HCT116 (cell line): ENCODE data around the gene FUNDC2. TPM values are rescaled to one million over a fixed set of nuclear protein-coding genes. Genes with fewer than 3 reads are reported as not detected.

Experiments
- ATAC-seq: fragments of 200-7000 bp; cut with Tn5 transposase; 2 replicates; pipeline ENCODE4 v1.9.1; 2020; ENCODE audit warnings: mild to moderate bottlenecking, moderate library complexity
- BruUV-seq: library from RNA; stranded (reverse); fragments of 400-500 nt; replicated peaks from 2 replicates; lab custom pipeline; 2021; lab: Mats Ljungman, UMichigan
- CTCF ChIA-PET: fragments of 300-600 bp; sonication (Branson Sonifier 250); formaldehyde crosslinking; loops from one replicate; lab custom pipeline; 2021; ENCODE audit warnings: antibody characterized with exemption; lab: Charles Lee
- POLR2A ChIA-PET: fragments of 300-600, 350-600 bp; sonication (Branson Sonifier 250); formaldehyde crosslinking; loops from one replicate; lab custom pipeline; 2021; ENCODE audit warnings: antibody characterized with exemption; lab: Charles Lee
- RAD21 ChIA-PET, 2 experiments: fragments of 300-600 bp; sonication (Branson Sonifier 250); formaldehyde crosslinking; loops; one replicate each; lab custom pipeline; 2023; ENCODE audit warnings: low total read pairs in 2 of 2; ENCODE audit not compliant: uncharacterized antibody in 2 of 2, unreplicated experiment in 2 of 2, low non-redundant PET in 1 of 2; lab: Charles Lee
- DNase-seq: peaks from one replicate; pipeline ENCODE4 v3.0.0-alpha.2; 2010; ENCODE audit warnings: low read depth, low spot score
- H2AFZ ChIP-seq: fragments of 200-600 bp; shearing (Covaris generic), sonication (generic); 2 replicates; pipeline ENCODE4 v1.6.1; 2017; ENCODE audit warnings: low read depth, mixed run types, mixed read lengths, antibody characterized with exemption, low read length; ENCODE audit not compliant: poor library complexity, severe bottlenecking
- H3K27ac ChIP-seq: 2 replicates; pipeline ENCODE4 v1.5.1; 2012; ENCODE audit warnings: low read depth, low read length
- H3K27me3 ChIP-seq: fragments of 200-600 bp; sonication (generic); 2 replicates; pipeline ENCODE4 v1.6.1; 2016; ENCODE audit warnings: mixed run types, low read length, mixed read lengths; ENCODE audit not compliant: insufficient read depth
- H3K36me3 ChIP-seq, 2 experiments: fragments of 200-500 bp in 1 of 2; fragments of 200-600 bp in 1 of 2; sonication (Bioruptor generic) in 1 of 2; sonication (generic) in 1 of 2; 2 replicates each; pipeline versions ENCODE4 v1.5.1 to v1.6.1; 2014 to 2016; ENCODE audit warnings: low read length in 2 of 2, inconsistent platforms in 1 of 2, mixed read lengths in 1 of 2, mixed run types in 1 of 2; ENCODE audit not compliant: insufficient read depth in 2 of 2, control insufficient read depth in 1 of 2
- H3K4me1 ChIP-seq, 2 experiments: fragments of 200-600 bp in 1 of 2; sonication (generic) in 1 of 2; 2 replicates each; pipeline versions ENCODE4 v1.5.1 to v1.6.1; 2012 to 2017; ENCODE audit warnings: low read length in 2 of 2, inconsistent platforms in 1 of 2, mild to moderate bottlenecking in 1 of 2, mixed read lengths in 1 of 2, mixed run types in 1 of 2, moderate library complexity in 1 of 2; ENCODE audit not compliant: insufficient read depth in 2 of 2, control insufficient read depth in 1 of 2
- H3K4me2 ChIP-seq: fragments of 200-600 bp; sonication (generic); 2 replicates; pipeline ENCODE4 v1.6.1; 2017; ENCODE audit warnings: mixed run types, low read length, mixed read lengths
- H3K4me3 ChIP-seq, 2 experiments: fragments of 200-600 bp in 1 of 2; sonication (generic) in 1 of 2; replicated peaks in 1 of 2; 2 replicates each; pipeline ENCODE4 v1.5.1; 2011 to 2016; ENCODE audit warnings: low read length in 2 of 2, control low read depth in 1 of 2, low read depth in 1 of 2, mild to moderate bottlenecking in 1 of 2, mixed read lengths in 1 of 2, mixed run types in 1 of 2
- H3K79me2 ChIP-seq: fragments of 200-600 bp; sonication (generic); 2 replicates; pipeline ENCODE4 v1.6.1; 2017; ENCODE audit warnings: mild to moderate bottlenecking, mixed run types, low read length, moderate library complexity, mixed read lengths; ENCODE audit not compliant: insufficient read depth
- H3K9ac ChIP-seq: fragments of 200-600 bp; sonication (generic); 2 replicates; pipeline ENCODE4 v1.6.1; 2016; ENCODE audit warnings: low read length, mixed read lengths
- H3K9me2 ChIP-seq: fragments of 200-600 bp; sonication (generic), shearing (Covaris generic); 2 replicates; pipeline ENCODE4 v1.6.1; 2017; ENCODE audit warnings: mixed run types, mild to moderate bottlenecking, moderate library complexity; ENCODE audit not compliant: insufficient read depth
- H3K9me3 ChIP-seq, 2 experiments: fragments of 200-500 bp in 1 of 2; fragments of 200-600 bp in 1 of 2; sonication (Bioruptor generic) in 1 of 2; sonication (generic) in 1 of 2; 2 replicates each; pipeline ENCODE4 v1.6.1; 2014 to 2017; ENCODE audit warnings: low read length in 2 of 2, mixed read lengths in 2 of 2, inconsistent platforms in 1 of 2, low read depth in 1 of 2, mild to moderate bottlenecking in 1 of 2, mixed run types in 1 of 2, moderate library complexity in 1 of 2; ENCODE audit not compliant: control insufficient read depth in 1 of 2, insufficient read depth in 1 of 2
- H4K20me1 ChIP-seq: fragments of 200-600 bp; sonication (generic), shearing (Covaris generic); 2 replicates; pipeline ENCODE4 v1.6.1; 2017; ENCODE audit warnings: mixed run types, mild to moderate bottlenecking, moderate library complexity; ENCODE audit not compliant: insufficient read depth
- CBX3 ChIP-seq: IDR thresholded peaks from 2 replicates; pipeline ENCODE4 v1.6.1; 2012; ENCODE audit warnings: low read depth
- EGR1 ChIP-seq: IDR thresholded peaks from 2 replicates; pipeline ENCODE4 v1.6.1; 2012; ENCODE audit warnings: low read depth
- ELF1 ChIP-seq: IDR thresholded peaks from 2 replicates; pipeline ENCODE4 v1.6.1; 2012; ENCODE audit warnings: low read depth, borderline replicate concordance
- EZH2phosphoT487 ChIP-seq: fragments of 200-600 bp; IDR thresholded peaks from 2 replicates; pipeline ENCODE4 v1.6.1; 2018; ENCODE audit warnings: antibody characterized with exemption, borderline replicate concordance
- FOSL1 ChIP-seq: IDR thresholded peaks from 2 replicates; pipeline ENCODE4 v1.6.1; 2012; ENCODE audit warnings: low read depth
- JUND ChIP-seq: IDR thresholded peaks from 2 replicates; pipeline ENCODE4 v1.6.1; 2012
- POLR2A ChIP-seq: IDR thresholded peaks from 2 replicates; pipeline ENCODE4 v1.7.0; 2011; ENCODE audit warnings: borderline replicate concordance; ENCODE audit not compliant: insufficient read depth, insufficient read length; ENCODE audit errors: extremely low read depth
- POLR2AphosphoS5 ChIP-seq: IDR thresholded peaks from 2 replicates; pipeline ENCODE4 v1.6.1; 2011; ENCODE audit warnings: mild to moderate bottlenecking, low read depth, low read length, moderate library complexity
- RAD21 ChIP-seq: IDR thresholded peaks from 2 replicates; pipeline ENCODE4 v1.6.1; 2012; ENCODE audit warnings: low read depth, mild to moderate bottlenecking
- SIN3A ChIP-seq: IDR thresholded peaks from 2 replicates; pipeline ENCODE4 v1.6.1; 2012; ENCODE audit warnings: low read depth
- SP1 ChIP-seq: IDR thresholded peaks from 2 replicates; pipeline ENCODE4 v1.6.1; 2012; ENCODE audit warnings: low read depth
- SRF ChIP-seq: IDR thresholded peaks from 2 replicates; pipeline ENCODE4 v1.6.1; 2012; ENCODE audit warnings: low read depth
- YY1 ChIP-seq: IDR thresholded peaks from 2 replicates; pipeline ENCODE4 v1.6.1; 2011; ENCODE audit warnings: low read length, low read depth, moderate library complexity, mild to moderate bottlenecking; ENCODE audit not compliant: insufficient replicate concordance; ENCODE audit errors: extremely low read depth
- ZFX ChIP-seq: fragments of 450-650 bp; IDR thresholded peaks from 2 replicates; pipeline ENCODE4 v1.6.1; 2017
- ZNF274 ChIP-seq: fragments of 200-500 bp; sonication (Bioruptor generic); IDR thresholded peaks from 2 replicates; pipeline ENCODE4 v1.6.1; 2014; ENCODE audit warnings: mild to moderate bottlenecking, low read depth, low read length, inconsistent platforms
- intact Hi-C: fragments of 100-400 bp; cut with micrococcal nuclease; formaldehyde crosslinking; loops from 2 replicates; pipeline ENCODE4 v1.10.0; 2022
- total RNA-seq: library from RNA; stranded (reverse); gene quantifications from one replicate; pipeline ENCODE4 v1.2.1, GENCODE V29; 2021; ENCODE audit not compliant: unreplicated experiment
- TF ChIP-seq, protein P1 (sequence below): IDR thresholded peaks from 2 replicates; pipeline ENCODE4 v1.6.1; 2012; ENCODE audit warnings: low read depth
- TF ChIP-seq, protein P2 (sequence below), 3 experiments: fragments of 200-600 bp in 1 of 3; sonication (generic) in 1 of 3; IDR thresholded peaks in 2 of 3; conservative IDR thresholded peaks in 1 of 3; 2 replicates each; pipeline ENCODE4 v1.5.1; 2012 to 2017; ENCODE audit warnings: low read depth in 2 of 3, low read length in 2 of 3, antibody characterized with exemption in 1 of 3, borderline replicate concordance in 1 of 3, control low read depth in 1 of 3, mild to moderate bottlenecking in 1 of 3, mixed read lengths in 1 of 3, mixed run types in 1 of 3, moderate library complexity in 1 of 3; ENCODE audit not compliant: insufficient read depth in 1 of 3
- TF ChIP-seq, protein P3 (sequence below): IDR thresholded peaks from 2 replicates; pipeline ENCODE4 v1.6.1; 2011; ENCODE audit warnings: mild to moderate bottlenecking, low read length, moderate library complexity; ENCODE audit not compliant: insufficient replicate concordance; ENCODE audit errors: extremely low read depth
- TF ChIP-seq, protein P4 (sequence below): IDR thresholded peaks from 2 replicates; pipeline ENCODE4 v1.6.1; 2012

FUNDC2 gene
- total RNA-seq, 1 experiment from 2014 or later = 32.5 TPM

DNA sequence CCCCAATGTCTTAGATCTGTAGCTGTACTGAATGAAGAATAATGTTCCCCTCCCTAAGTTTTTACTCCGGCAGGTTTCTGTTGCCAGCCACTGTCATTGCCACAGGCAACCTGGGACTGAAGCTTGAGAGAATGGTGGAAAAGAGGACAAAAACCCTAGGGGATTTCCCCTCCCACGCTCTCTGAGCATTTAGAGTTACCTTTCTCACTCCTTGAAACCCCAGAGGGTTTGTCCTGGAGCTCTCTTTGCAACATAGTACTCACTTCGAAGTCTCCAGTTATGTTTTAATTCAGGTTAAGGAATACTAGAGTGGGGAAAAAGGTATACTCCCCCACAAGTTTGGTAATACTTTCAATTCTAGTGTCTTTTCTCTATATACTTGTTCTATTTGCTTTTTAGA is 35.6 kb upstream of the FUNDC2 start:
- intact Hi-C loops = no loop called here
- no peak overlapping the region for H3K4me3 ChIP-seq
- no peaks in the 10 kb centered on the region for H3K79me2 ChIP-seq
- TF ChIP-seq EZH2phosphoT487 (no peak), ZFX (no peak), JUND (no peak), EGR1 (no peak), CBX3 (no peak), ZNF274 (no peak), POLR2A (no peak), RAD21 (no peak), SP1 (no peak), ELF1 (no peak), YY1 (no peak), SRF (no peak), FOSL1 (no peak), POLR2AphosphoS5 (no peak), SIN3A (no peak)
- TF ChIP-seq, protein P1, sequence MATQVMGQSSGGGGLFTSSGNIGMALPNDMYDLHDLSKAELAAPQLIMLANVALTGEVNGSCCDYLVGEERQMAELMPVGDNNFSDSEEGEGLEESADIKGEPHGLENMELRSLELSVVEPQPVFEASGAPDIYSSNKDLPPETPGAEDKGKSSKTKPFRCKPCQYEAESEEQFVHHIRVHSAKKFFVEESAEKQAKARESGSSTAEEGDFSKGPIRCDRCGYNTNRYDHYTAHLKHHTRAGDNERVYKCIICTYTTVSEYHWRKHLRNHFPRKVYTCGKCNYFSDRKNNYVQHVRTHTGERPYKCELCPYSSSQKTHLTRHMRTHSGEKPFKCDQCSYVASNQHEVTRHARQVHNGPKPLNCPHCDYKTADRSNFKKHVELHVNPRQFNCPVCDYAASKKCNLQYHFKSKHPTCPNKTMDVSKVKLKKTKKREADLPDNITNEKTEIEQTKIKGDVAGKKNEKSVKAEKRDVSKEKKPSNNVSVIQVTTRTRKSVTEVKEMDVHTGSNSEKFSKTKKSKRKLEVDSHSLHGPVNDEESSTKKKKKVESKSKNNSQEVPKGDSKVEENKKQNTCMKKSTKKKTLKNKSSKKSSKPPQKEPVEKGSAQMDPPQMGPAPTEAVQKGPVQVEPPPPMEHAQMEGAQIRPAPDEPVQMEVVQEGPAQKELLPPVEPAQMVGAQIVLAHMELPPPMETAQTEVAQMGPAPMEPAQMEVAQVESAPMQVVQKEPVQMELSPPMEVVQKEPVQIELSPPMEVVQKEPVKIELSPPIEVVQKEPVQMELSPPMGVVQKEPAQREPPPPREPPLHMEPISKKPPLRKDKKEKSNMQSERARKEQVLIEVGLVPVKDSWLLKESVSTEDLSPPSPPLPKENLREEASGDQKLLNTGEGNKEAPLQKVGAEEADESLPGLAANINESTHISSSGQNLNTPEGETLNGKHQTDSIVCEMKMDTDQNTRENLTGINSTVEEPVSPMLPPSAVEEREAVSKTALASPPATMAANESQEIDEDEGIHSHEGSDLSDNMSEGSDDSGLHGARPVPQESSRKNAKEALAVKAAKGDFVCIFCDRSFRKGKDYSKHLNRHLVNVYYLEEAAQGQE = no peak
- TF ChIP-seq, protein P2, sequence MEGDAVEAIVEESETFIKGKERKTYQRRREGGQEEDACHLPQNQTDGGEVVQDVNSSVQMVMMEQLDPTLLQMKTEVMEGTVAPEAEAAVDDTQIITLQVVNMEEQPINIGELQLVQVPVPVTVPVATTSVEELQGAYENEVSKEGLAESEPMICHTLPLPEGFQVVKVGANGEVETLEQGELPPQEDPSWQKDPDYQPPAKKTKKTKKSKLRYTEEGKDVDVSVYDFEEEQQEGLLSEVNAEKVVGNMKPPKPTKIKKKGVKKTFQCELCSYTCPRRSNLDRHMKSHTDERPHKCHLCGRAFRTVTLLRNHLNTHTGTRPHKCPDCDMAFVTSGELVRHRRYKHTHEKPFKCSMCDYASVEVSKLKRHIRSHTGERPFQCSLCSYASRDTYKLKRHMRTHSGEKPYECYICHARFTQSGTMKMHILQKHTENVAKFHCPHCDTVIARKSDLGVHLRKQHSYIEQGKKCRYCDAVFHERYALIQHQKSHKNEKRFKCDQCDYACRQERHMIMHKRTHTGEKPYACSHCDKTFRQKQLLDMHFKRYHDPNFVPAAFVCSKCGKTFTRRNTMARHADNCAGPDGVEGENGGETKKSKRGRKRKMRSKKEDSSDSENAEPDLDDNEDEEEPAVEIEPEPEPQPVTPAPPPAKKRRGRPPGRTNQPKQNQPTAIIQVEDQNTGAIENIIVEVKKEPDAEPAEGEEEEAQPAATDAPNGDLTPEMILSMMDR (IDR thresholded peaks at IDR 0.05 in 2 of 3, conservative IDR thresholded peaks at IDR 0.05 in 1 of 3; ENCODE audit: borderline replicate concordance in 1 of 3, insufficient read depth in 1 of 3, low read depth in 2 of 3, low read length in 2 of 3) = no peak
- TF ChIP-seq, protein P3, sequence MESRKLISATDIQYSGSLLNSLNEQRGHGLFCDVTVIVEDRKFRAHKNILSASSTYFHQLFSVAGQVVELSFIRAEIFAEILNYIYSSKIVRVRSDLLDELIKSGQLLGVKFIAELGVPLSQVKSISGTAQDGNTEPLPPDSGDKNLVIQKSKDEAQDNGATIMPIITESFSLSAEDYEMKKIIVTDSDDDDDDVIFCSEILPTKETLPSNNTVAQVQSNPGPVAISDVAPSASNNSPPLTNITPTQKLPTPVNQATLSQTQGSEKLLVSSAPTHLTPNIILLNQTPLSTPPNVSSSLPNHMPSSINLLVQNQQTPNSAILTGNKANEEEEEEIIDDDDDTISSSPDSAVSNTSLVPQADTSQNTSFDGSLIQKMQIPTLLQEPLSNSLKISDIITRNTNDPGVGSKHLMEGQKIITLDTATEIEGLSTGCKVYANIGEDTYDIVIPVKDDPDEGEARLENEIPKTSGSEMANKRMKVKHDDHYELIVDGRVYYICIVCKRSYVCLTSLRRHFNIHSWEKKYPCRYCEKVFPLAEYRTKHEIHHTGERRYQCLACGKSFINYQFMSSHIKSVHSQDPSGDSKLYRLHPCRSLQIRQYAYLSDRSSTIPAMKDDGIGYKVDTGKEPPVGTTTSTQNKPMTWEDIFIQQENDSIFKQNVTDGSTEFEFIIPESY = no peak
- TF ChIP-seq, protein P4, sequence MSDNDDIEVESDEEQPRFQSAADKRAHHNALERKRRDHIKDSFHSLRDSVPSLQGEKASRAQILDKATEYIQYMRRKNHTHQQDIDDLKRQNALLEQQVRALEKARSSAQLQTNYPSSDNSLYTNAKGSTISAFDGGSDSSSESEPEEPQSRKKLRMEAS = no peak
- CTCF ChIA-PET = no interaction called here
- H3K27me3 ChIP-seq = no peaks in the 10 kb centered on the region
- no peak overlapping the region for H3K9ac ChIP-seq
- H3K4me2 ChIP-seq = no peak overlapping the region
- H3K9me3 ChIP-seq = no peaks in the 10 kb centered on the region
- H3K36me3 ChIP-seq = no peaks in the 10 kb centered on the region
- ATAC-seq (no peak), DNase-seq (no peak)
- no TSS peak for BruUV-seq
- H2AFZ ChIP-seq = no peak overlapping the region
- POLR2A ChIA-PET = interaction anchor here (1.3 kb wide), 1 partner anchor 36 kb away, joined by 3 read pairs; the partner anchor contains the start of gene FUNDC2
- H3K9me2 ChIP-seq = no peaks in the 10 kb centered on the region
- H4K20me1 ChIP-seq = no peaks in the 10 kb centered on the region
- H3K27ac ChIP-seq = no peak overlapping the region
- RAD21 ChIA-PET = no interaction called here
- no peaks in the 10 kb centered on the region for H3K4me1 ChIP-seq
